ENCODE results near the gene IFI16. TPM values are rescaled to one million over a fixed set of nuclear protein-coding genes. Genes with fewer than 3 reads are reported as not detected.
"Not testable (repeated sequence)": the region's sequence is repeated elsewhere in the genome, so short reads cannot be mapped to it uniquely, and the experiment has no call there.

IFI16 gene
- total and polyA plus RNA-seq, 2 of the 13 experiments (the other 11 are each of a cell fraction or from before 2014, with no cell fraction given): not detected

DNA sequence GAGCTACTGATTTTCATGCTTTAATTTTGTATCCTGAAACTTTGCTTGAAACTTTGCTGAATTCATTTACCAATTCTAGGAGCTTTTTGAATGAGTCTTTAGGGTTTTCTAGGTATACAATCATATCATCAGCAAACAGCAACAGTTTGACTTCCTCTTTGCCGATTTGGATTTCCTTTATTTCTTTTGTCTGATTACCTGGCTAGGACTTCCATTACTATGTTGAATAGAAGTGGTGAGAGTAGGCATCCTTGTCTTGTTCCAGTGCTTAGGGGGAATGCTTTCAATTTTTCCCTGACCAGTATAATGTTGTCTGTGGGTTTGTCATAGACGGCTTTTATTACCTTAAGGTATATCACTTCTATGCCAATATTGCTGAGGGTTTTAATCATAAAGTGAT lies 17.1 kb downstream of the IFI16 start:
- H3K9ac ChIP-seq (ENCODE audit: insufficient read depth, low read depth, low read length); DNase-seq (ENCODE audit: low spot score); H3K4me2 ChIP-seq (ENCODE audit: low read depth, low read length); H2AFZ ChIP-seq (ENCODE audit: low read length); H3K36me3 ChIP-seq (replicated peaks in 1 of 2; ENCODE audit: control insufficient read depth in 1 of 2, insufficient read depth in 2 of 2, low read length in 2 of 2); H3K27me3 ChIP-seq (ENCODE audit: control insufficient read depth in 1 of 2, insufficient read depth in 2 of 2, low read length in 2 of 2); H3K9me3 ChIP-seq (ENCODE audit: low read length); CTCF ChIA-PET (ENCODE audit: low intra/inter-chr PET ratio, low total read pairs); BruUV-seq (replicated peaks); FAIRE-seq; H4K20me1 ChIP-seq (ENCODE audit: insufficient read depth, low read length); H3K27ac ChIP-seq (ENCODE audit: extremely low read length, insufficient read depth, low read length); H3K4me3 ChIP-seq (replicated peaks in 1 of 3; ENCODE audit: insufficient read depth in 1 of 3, low read depth in 2 of 3, low read length in 3 of 3); H3K79me2 ChIP-seq (ENCODE audit: insufficient read depth, low read length); H3K4me1 ChIP-seq (ENCODE audit: insufficient read depth, low read length); in situ Hi-C loops (cut with HindIII; ENCODE audit: extremely low pct_ligation_motif_present, low pct_unique_long_range_greater_than_20kb); POLR2A ChIA-PET; intact Hi-C loops (cut with micrococcal nuclease; ENCODE audit: unreplicated experiment); ATAC-seq: not testable (repeated sequence)
- WGBS (ENCODE audit: low lambda C conversion rate): 45% methylated on average over 2 of the region's 2 CpGs

DNA sequence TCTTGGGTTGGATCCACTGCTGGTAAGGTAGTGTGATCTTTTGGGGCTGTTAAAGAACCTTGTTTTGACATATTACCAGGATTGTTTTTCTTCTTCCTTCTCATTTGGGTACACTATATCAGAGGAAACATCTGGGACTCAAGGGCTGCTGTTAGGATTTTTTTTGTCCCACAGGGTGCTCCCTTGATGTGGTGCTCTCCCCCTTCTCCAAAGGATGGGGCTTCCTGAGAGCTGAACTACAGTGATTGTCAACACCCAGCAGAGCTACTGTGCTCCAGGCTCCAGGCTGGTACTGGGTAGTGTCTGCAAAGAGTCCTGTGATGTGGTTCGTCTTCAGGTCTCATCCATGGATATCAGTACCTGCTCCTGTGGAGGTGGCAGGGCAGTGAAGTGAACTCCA lies 20.6 kb downstream of the IFI16 start:
- no TSS peak for BruUV-seq (replicated peaks)
- CTCF ChIA-PET (ENCODE audit: low intra/inter-chr PET ratio, low total read pairs): no interaction called here
- in situ Hi-C loops (cut with HindIII; ENCODE audit: extremely low pct_ligation_motif_present, low pct_unique_long_range_greater_than_20kb): no loop called here
- FAIRE-seq (no peak), ATAC-seq (no peak), DNase-seq (ENCODE audit: low spot score) (no peak)
- 0% methylated on average over 1 of the region's 1 CpG for WGBS (ENCODE audit: low lambda C conversion rate)
- H3K9me3 ChIP-seq (ENCODE audit: low read length): no peaks in the 10 kb centered on the region
- H3K9ac ChIP-seq (ENCODE audit: insufficient read depth, low read depth, low read length): no peak overlapping the region
- no peaks in the 10 kb centered on the region for H4K20me1 ChIP-seq (ENCODE audit: insufficient read depth, low read length)
- intact Hi-C loops (cut with micrococcal nuclease; ENCODE audit: unreplicated experiment): no loop called here
- no peak overlapping the region for H3K4me3 ChIP-seq (replicated peaks in 1 of 3; ENCODE audit: insufficient read depth in 1 of 3, low read depth in 2 of 3, low read length in 3 of 3)
- no peaks in the 10 kb centered on the region for H3K36me3 ChIP-seq (replicated peaks in 1 of 2; ENCODE audit: control insufficient read depth in 1 of 2, insufficient read depth in 2 of 2, low read length in 2 of 2)
- no peaks in the 10 kb centered on the region for H3K4me1 ChIP-seq (ENCODE audit: insufficient read depth, low read length)
- no peaks in the 10 kb centered on the region; a peak in 1 of 5 replicates for H3K27me3 ChIP-seq (ENCODE audit: control insufficient read depth in 1 of 2, insufficient read depth in 2 of 2, low read length in 2 of 2)
- H2AFZ ChIP-seq (ENCODE audit: low read length): no peak overlapping the region
- POLR2A ChIA-PET: no interaction called here
- H3K4me2 ChIP-seq (ENCODE audit: low read depth, low read length): no peak overlapping the region
- no peak overlapping the region for H3K27ac ChIP-seq (ENCODE audit: extremely low read length, insufficient read depth, low read length)
- H3K79me2 ChIP-seq (ENCODE audit: insufficient read depth, low read length): no peaks in the 10 kb centered on the region
- TF ChIP-seq NCOR1 (IDR thresholded peaks at IDR 0.05; ENCODE audit: borderline replicate concordance, low read length) (no peak), YEATS4 (CRISPR knock-in tag; IDR thresholded peaks at IDR 0.05; ENCODE audit: borderline replicate concordance) (no peak), TAF15 (IDR thresholded peaks at IDR 0.05; ENCODE audit: low read depth, low read length, poor library complexity, severe bottlenecking) (no peak), ZNF33A (CRISPR knock-in tag; IDR thresholded peaks at IDR 0.05; ENCODE audit: borderline replicate concordance) (no peak), SATB2 (CRISPR knock-in tag; IDR thresholded peaks at IDR 0.05) (no peak), ZNF598 (CRISPR knock-in tag; IDR thresholded peaks at IDR 0.05; ENCODE audit: borderline replicate concordance) (no peak), ZNF788 (CRISPR knock-in tag; IDR thresholded peaks at IDR 0.05; ENCODE audit: borderline replicate concordance) (no peak), FOXO1 (CRISPR knock-in tag; IDR thresholded peaks at IDR 0.05) (no peak), MTF1 (CRISPR knock-in tag; IDR thresholded peaks at IDR 0.05) (no peak), NFYB (CRISPR knock-in tag; IDR thresholded peaks at IDR 0.05) (no peak), ZNF251 (CRISPR knock-in tag; IDR thresholded peaks at IDR 0.05) (no peak)
- TF ChIP-seq, protein P1, sequence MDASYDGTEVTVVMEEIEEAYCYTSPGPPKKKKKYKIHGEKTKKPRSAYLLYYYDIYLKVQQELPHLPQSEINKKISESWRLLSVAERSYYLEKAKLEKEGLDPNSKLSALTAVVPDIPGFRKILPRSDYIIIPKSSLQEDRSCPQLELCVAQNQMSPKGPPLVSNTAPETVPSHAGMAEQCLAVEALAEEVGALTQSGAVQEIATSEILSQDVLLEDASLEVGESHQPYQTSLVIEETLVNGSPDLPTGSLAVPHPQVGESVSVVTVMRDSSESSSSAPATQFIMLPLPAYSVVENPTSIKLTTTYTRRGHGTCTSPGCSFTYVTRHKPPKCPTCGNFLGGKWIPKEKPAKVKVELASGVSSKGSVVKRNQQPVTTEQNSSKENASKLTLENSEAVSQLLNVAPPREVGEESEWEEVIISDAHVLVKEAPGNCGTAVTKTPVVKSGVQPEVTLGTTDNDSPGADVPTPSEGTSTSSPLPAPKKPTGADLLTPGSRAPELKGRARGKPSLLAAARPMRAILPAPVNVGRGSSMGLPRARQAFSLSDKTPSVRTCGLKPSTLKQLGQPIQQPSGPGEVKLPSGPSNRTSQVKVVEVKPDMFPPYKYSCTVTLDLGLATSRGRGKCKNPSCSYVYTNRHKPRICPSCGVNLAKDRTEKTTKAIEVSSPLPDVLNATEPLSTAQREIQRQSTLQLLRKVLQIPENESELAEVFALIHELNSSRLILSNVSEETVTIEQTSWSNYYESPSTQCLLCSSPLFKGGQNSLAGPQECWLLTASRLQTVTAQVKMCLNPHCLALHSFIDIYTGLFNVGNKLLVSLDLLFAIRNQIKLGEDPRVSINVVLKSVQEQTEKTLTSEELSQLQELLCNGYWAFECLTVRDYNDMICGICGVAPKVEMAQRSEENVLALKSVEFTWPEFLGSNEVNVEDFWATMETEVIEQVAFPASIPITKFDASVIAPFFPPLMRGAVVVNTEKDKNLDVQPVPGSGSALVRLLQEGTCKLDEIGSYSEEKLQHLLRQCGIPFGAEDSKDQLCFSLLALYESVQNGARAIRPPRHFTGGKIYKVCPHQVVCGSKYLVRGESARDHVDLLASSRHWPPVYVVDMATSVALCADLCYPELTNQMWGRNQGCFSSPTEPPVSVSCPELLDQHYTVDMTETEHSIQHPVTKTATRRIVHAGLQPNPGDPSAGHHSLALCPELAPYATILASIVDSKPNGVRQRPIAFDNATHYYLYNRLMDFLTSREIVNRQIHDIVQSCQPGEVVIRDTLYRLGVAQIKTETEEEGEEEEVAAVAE (CRISPR knock-in tag; IDR thresholded peaks at IDR 0.05; ENCODE audit: borderline replicate concordance): no peak

Measured in HepG2 (cell line).